KMS-11 (cell line): ENCODE measurements around the gene MAGI2.

ENCODE experiments used
- H2AFZ ChIP-seq: fragments of 200-600 bp; sonication (generic); 2 replicates; pipeline ENCODE4 v1.6.1; 2016; ENCODE audit warnings: antibody characterized with exemption, mixed run types, low read depth
- H3K27ac ChIP-seq: fragments of 200-600 bp; sonication (generic); 2 replicates; pipeline ENCODE4 v1.6.1; 2016; ENCODE audit warnings: mild to moderate bottlenecking, mixed run types
- H3K27me3 ChIP-seq: fragments of 200-600 bp; sonication (generic); 2 replicates; pipeline ENCODE4 v1.6.1; 2017; ENCODE audit warnings: mild to moderate bottlenecking, low read depth, mixed run types, moderate library complexity; ENCODE audit not compliant: insufficient read depth
- H3K36me3 ChIP-seq: fragments of 200-600 bp; sonication (generic); 2 replicates; pipeline ENCODE4 v1.6.1; 2017; ENCODE audit warnings: mild to moderate bottlenecking, mixed run types; ENCODE audit not compliant: insufficient read depth
- H3K4me1 ChIP-seq: fragments of 200-600 bp; sonication (generic); 2 replicates; pipeline ENCODE4 v1.6.1; 2016; ENCODE audit warnings: mild to moderate bottlenecking, low read depth, mixed run types; ENCODE audit not compliant: poor library complexity, severe bottlenecking
- H3K4me2 ChIP-seq: fragments of 200-600 bp; sonication (generic); 2 replicates; pipeline ENCODE4 v1.7.0; 2016; ENCODE audit warnings: mild to moderate bottlenecking, mixed run types
- H3K4me3 ChIP-seq: fragments of 200-600 bp; sonication (generic); IDR thresholded peaks from 2 replicates; pipeline ENCODE4 v1.6.1; 2017; ENCODE audit warnings: low read depth, low read length, mixed read lengths; ENCODE audit not compliant: insufficient read depth
- H3K79me2 ChIP-seq: fragments of 200-600 bp; sonication (generic); 2 replicates; pipeline ENCODE4 v1.6.1; 2016; ENCODE audit warnings: low read depth, mixed run types; ENCODE audit not compliant: insufficient read depth
- H3K9ac ChIP-seq: fragments of 200-600 bp; sonication (generic); 2 replicates; pipeline ENCODE4 v1.6.1; 2016; ENCODE audit warnings: mild to moderate bottlenecking, mixed run types
- H4K20me1 ChIP-seq: fragments of 200-600 bp; sonication (generic); 2 replicates; pipeline ENCODE4 v1.6.1; 2016; ENCODE audit warnings: mild to moderate bottlenecking, mixed run types; ENCODE audit not compliant: insufficient read depth
- CTCF ChIP-seq: fragments of 200-600 bp; sonication (generic); conservative IDR thresholded peaks from 2 replicates; pipeline ENCODE4 v1.6.1; 2017; ENCODE audit warnings: low read depth, mild to moderate bottlenecking, antibody characterized with exemption, low read length, moderate library complexity, mixed read lengths

Gene MAGI2

GRCh38 chr7:78095549-78095948 is 1357.9 kb downstream of the MAGI2 start:
- no peaks in the 10 kb centered on the region for H4K20me1 ChIP-seq
- H3K9ac ChIP-seq = no peak overlapping the region
- H3K4me3 ChIP-seq = no peak overlapping the region
- H2AFZ ChIP-seq = no peak overlapping the region
- H3K79me2 ChIP-seq = no peaks in the 10 kb centered on the region
- H3K4me1 ChIP-seq = no peaks in the 10 kb centered on the region
- H3K27me3 ChIP-seq = no peaks in the 10 kb centered on the region
- no peak overlapping the region for H3K27ac ChIP-seq
- no peak for TF ChIP-seq CTCF
- no peaks in the 10 kb centered on the region for H3K36me3 ChIP-seq
- H3K4me2 ChIP-seq = no peak overlapping the region

- Histone ChIP-seq H3K4me1 (no peaks in the 10 kb centered on the region), H3K4me3 (no peak overlapping the region), H4K20me1 (no peaks in the 10 kb centered on the region), H2AFZ (no peak overlapping the region), H3K4me2 (no peak overlapping the region), H3K27me3 (no peaks in the 10 kb centered on the region), H3K79me2 (no peaks in the 10 kb centered on the region), H3K27ac (no peak overlapping the region), H3K36me3 (no peaks in the 10 kb centered on the region), H3K9ac (no peak overlapping the region)
- TF ChIP-seq CTCF = no peak
Measured at GRCh38 chr7:78092331-78092730, 1361.1 kb downstream of the MAGI2 start.

- no peaks in the 10 kb centered on the region for H3K27me3 ChIP-seq
- H3K79me2 ChIP-seq = no peaks in the 10 kb centered on the region
- H3K4me3 ChIP-seq = no peak overlapping the region
- H2AFZ ChIP-seq = no peak overlapping the region
- no peaks in the 10 kb centered on the region for H4K20me1 ChIP-seq
- no peak for TF ChIP-seq CTCF
- H3K9ac ChIP-seq = no peak overlapping the region
- no peak overlapping the region for H3K4me2 ChIP-seq
- H3K36me3 ChIP-seq = no peaks in the 10 kb centered on the region
- no peaks in the 10 kb centered on the region for H3K4me1 ChIP-seq
- H3K27ac ChIP-seq = no peak overlapping the region
Measured at GRCh38 chr7:78090616-78091015, 1362.9 kb downstream of the MAGI2 start.

GRCh38 chr7:78083476-78084120 is 1369.9 kb downstream of the MAGI2 start:
- Histone ChIP-seq H3K27me3 (no peaks in the 10 kb centered on the region), H3K4me1 (no peaks in the 10 kb centered on the region), H3K4me2 (no peak overlapping the region), H3K4me3 (no peak overlapping the region), H3K36me3 (no peaks in the 10 kb centered on the region), H4K20me1 (no peaks in the 10 kb centered on the region), H3K27ac (no peak overlapping the region), H3K9ac (no peak overlapping the region), H2AFZ (no peak overlapping the region), H3K79me2 (no peaks in the 10 kb centered on the region)
- no peak for TF ChIP-seq CTCF
